HuH-7 (cell line): ENCODE measurements around the gene SELENOK.
A peak's percentile ranks its signal among the peaks of the same experiment; 100 is the strongest.

Experiments used
- DNase-seq: peaks from one replicate; pipeline ENCODE4 v3.0.0; 2011; ENCODE audit warnings: low spot score

Gene SELENOK

GRCh38 chr3:53842436-53843194, 49.0 kb downstream of the SELENOK start:
- DNase-seq: peak; percentile 66

GRCh38 chr3:53841296-53841695, 50.4 kb downstream of the SELENOK start:
- no peak for DNase-seq

- no peak for DNase-seq
Observed at GRCh38 chr3:53837331-53837730, 54.3 kb downstream of the SELENOK start.

- DNase-seq: no peak
Observed at GRCh38 chr3:53836084-53836872, 55.4 kb downstream of the SELENOK start.

GRCh38 chr3:53835257-53835656, 56.4 kb downstream of the SELENOK start:
- no peak for DNase-seq

- no peak for DNase-seq
Observed at GRCh38 chr3:53834429-53835095, 57.1 kb downstream of the SELENOK start.
